NCI-H2171 (cell line): ENCODE measurements around the gene TLR5.

Source experiments
- DNase-seq: peaks from one replicate; lab custom pipeline; 2025; lab: John Stamatoyannopoulos, UW

The TLR5 gene

GRCh38 chr1:223068900-223069665 lies 74.0 kb downstream of the TLR5 start:
- no peak for DNase-seq

DNA sequence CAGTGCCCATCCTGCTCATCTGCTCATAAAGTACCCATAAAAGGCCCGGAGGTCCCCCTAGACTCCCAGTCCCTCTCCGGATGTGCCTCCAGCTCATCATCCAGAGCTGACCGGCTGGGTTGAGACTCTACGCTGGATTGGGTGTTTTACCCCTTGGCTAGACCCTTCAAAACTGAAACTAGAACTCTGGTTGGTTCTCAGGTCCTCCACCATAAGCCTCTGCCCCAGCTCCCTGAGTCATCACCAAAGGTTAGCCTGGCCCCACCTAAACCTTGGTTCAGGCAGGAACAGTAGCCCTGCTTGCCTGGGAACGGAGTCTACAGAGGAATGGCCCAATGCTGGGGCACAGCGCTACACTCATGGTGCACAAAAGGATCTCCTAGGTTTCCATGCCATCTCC lies 75.1 kb downstream of the TLR5 start:
- no peak for DNase-seq

- DNase-seq = no peak
Observed at GRCh38 chr1:223066415-223066814, 76.6 kb downstream of the TLR5 start.

- no peak for DNase-seq
Observed at GRCh38 chr1:223062177-223062576, 80.9 kb downstream of the TLR5 start.

- no peak for DNase-seq
Observed at GRCh38 chr1:223059526-223059925, 83.5 kb downstream of the TLR5 start.
